HEK293 (cell line): ENCODE results near the gene P2RX2.

Experiments used
- CTCF ChIP-seq: fragments of 450-650 bp; formaldehyde crosslinking; IDR thresholded peaks from 2 replicates; pipeline ENCODE4 v1.5.1; 2016; ENCODE audit warnings: missing biosample characterization, missing genetic modification characterization
- ZNF561 ChIP-seq: fragments of 450-650 bp; IDR thresholded peaks from 2 replicates; pipeline ENCODE4 v1.5.1; 2018; ENCODE audit warnings: missing biosample characterization, missing genetic modification characterization, borderline replicate concordance
- ZNF670 ChIP-seq: fragments of 450-650 bp; formaldehyde crosslinking; IDR thresholded peaks from 2 replicates; pipeline ENCODE4 v1.5.1; 2016; ENCODE audit warnings: missing biosample characterization, missing genetic modification characterization, low read depth

- TF ChIP-seq CTCF, result no peak
- no peak for TF ChIP-seq ZNF561 (tag by site-specific recombination)
- no peak for TF ChIP-seq ZNF670 (tag by site-specific recombination)
Observed at GRCh38 chr12:132620899-132621656, 2.5 kb downstream of the P2RX2 start.
